Ureter (tissue), 1 donor: Measurements from ENCODE around the gene CLCN1. TPM values are rescaled to one million over a fixed set of nuclear protein-coding genes. Genes with fewer than 3 reads are reported as not detected.

Experiments used
- DNase-seq: peaks from one replicate; pipeline ENCODE4 v3.0.0-alpha.2; 2020; ENCODE audit warnings: low spot score
- total RNA-seq: library from RNA; stranded (reverse); gene quantifications from one replicate; pipeline ENCODE4 v1.2.4, GENCODE V29; 2023
- donor health status: DM: yes; HTN: yes; CAD: no.

Gene CLCN1
- total RNA-seq, 1 donor from 2014 or later = 0.31 TPM

- DNase-seq = no peak
These were observed 20.0 kb upstream of the CLCN1 start for GRCh38 chr7:143295870-143296269.

GRCh38 chr7:143296686-143297085, 19.2 kb upstream of the CLCN1 start:
- DNase-seq = no peak

- DNase-seq = no peak
These were observed 16.6 kb upstream of the CLCN1 start for GRCh38 chr7:143299346-143299745.

GRCh38 chr7:143299840-143300239, 16.1 kb upstream of the CLCN1 start:
- DNase-seq = no peak

GRCh38 chr7:143300959-143301935, 14.7 kb upstream of the CLCN1 start:
- no peak for DNase-seq

- no peak for DNase-seq
These were observed 12.2 kb upstream of the CLCN1 start for GRCh38 chr7:143303733-143304132.

- DNase-seq = no peak
These were observed 11.0 kb upstream of the CLCN1 start for GRCh38 chr7:143304938-143305337.

- DNase-seq = peak; percentile 76
These were observed 10.4 kb upstream of the CLCN1 start for GRCh38 chr7:143305423-143306070.

- DNase-seq = no peak
These were observed 7.3 kb upstream of the CLCN1 start for GRCh38 chr7:143308632-143309031.

- no peak for DNase-seq
These were observed 1.8 kb upstream of the CLCN1 start for GRCh38 chr7:143314127-143314526.

- no peak for DNase-seq
These were observed 581 bp downstream of the CLCN1 start for GRCh38 chr7:143316492-143316891.

- DNase-seq = peak; percentile 79
These were observed 2.8 kb downstream of the CLCN1 start for GRCh38 chr7:143318661-143319060.

- no peak for DNase-seq
These were observed 4.7 kb downstream of the CLCN1 start for GRCh38 chr7:143320620-143321019.

GRCh38 chr7:143321242-143321641, 5.3 kb downstream of the CLCN1 start:
- DNase-seq = no peak

- DNase-seq = no peak
These were observed 5.8 kb downstream of the CLCN1 start for GRCh38 chr7:143321734-143322133.

- no peak for DNase-seq
These were observed 7.1 kb downstream of the CLCN1 start for GRCh38 chr7:143322760-143323633.

GRCh38 chr7:143323653-143324052, 7.7 kb downstream of the CLCN1 start:
- DNase-seq = no peak

GRCh38 chr7:143325240-143325639, 9.3 kb downstream of the CLCN1 start:
- DNase-seq = no peak

- no peak for DNase-seq
These were observed 12.0 kb downstream of the CLCN1 start for GRCh38 chr7:143327903-143328302.

GRCh38 chr7:143329471-143330170, 13.7 kb downstream of the CLCN1 start:
- DNase-seq = no peak

GRCh38 chr7:143331179-143331801, 15.4 kb downstream of the CLCN1 start:
- no peak for DNase-seq
